Calu3 (cell line): ENCODE data around the gene LPCAT2. TPM values are rescaled to one million over a fixed set of nuclear protein-coding genes. Genes with fewer than 3 reads are reported as not detected.
"Not testable (repeated sequence)": the region's sequence is repeated elsewhere in the genome, so short reads cannot be mapped to it uniquely, and the experiment has no call there.

Experiments
- BruUV-seq: library from RNA; stranded (reverse); fragments of 400-500 nt; replicated peaks from 2 replicates; lab custom pipeline; 2021; lab: Mats Ljungman, UMichigan
- CTCF ChIA-PET: fragments of 300-600 bp; sonication (Branson Sonifier 250); formaldehyde crosslinking; loops from one replicate; lab custom pipeline; 2022; ENCODE audit warnings: antibody characterized with exemption; lab: Charles Lee
- DNase-seq: peaks from one replicate; pipeline ENCODE4 v3.0.0; 2022
- H3K27ac Mint-ChIP-seq: one replicate; pipeline ENCODE4 v1.8.0; 2022; ENCODE audit warnings: mixed read lengths; ENCODE audit not compliant: unreplicated experiment
- H3K27me3 Mint-ChIP-seq: one replicate; pipeline ENCODE4 v1.8.0; 2022; ENCODE audit warnings: mixed read lengths; ENCODE audit not compliant: unreplicated experiment
- H3K36me3 Mint-ChIP-seq: one replicate; pipeline ENCODE4 v1.8.0; 2022; ENCODE audit warnings: mild to moderate bottlenecking, moderate library complexity, mixed read lengths; ENCODE audit not compliant: insufficient read depth, unreplicated experiment
- H3K4me1 Mint-ChIP-seq: one replicate; pipeline ENCODE4 v1.8.0; 2022; ENCODE audit warnings: mild to moderate bottlenecking, low read depth, mixed read lengths; ENCODE audit not compliant: unreplicated experiment
- H3K4me3 Mint-ChIP-seq: one replicate; pipeline ENCODE4 v1.8.0; 2022; ENCODE audit warnings: mild to moderate bottlenecking, low read depth, moderate library complexity, mixed read lengths; ENCODE audit not compliant: unreplicated experiment
- H3K9me3 Mint-ChIP-seq: one replicate; pipeline ENCODE4 v1.8.0; 2022; ENCODE audit warnings: low read depth, mixed read lengths; ENCODE audit not compliant: unreplicated experiment
- CTCF ChIP-seq: fragments of 200-600 bp; IDR thresholded peaks from one replicate; pipeline ENCODE4 v1.8.0; 2022; ENCODE audit warnings: antibody characterized with exemption; ENCODE audit not compliant: unreplicated experiment
- intact Hi-C: fragments of 100-400 bp; cut with micrococcal nuclease; formaldehyde crosslinking; loops from one replicate; pipeline ENCODE4 v1.10.0; 2022; ENCODE audit not compliant: unreplicated experiment
- total RNA-seq: library from RNA; stranded (reverse); gene quantifications from 2 replicates; pipeline ENCODE4 v1.2.3, GENCODE V29; 2022

Gene LPCAT2
- total RNA-seq, 1 experiment from 2014 or later: 10.0 TPM

- H3K4me1 Mint-ChIP-seq: no peaks in the 10 kb centered on the region
- peaks cover 16% of the 10 kb centered on the region for H3K9me3 Mint-ChIP-seq
- DNase-seq: no peak
- H3K4me3 Mint-ChIP-seq: no peak overlapping the region
- BruUV-seq: no TSS peak
- TF ChIP-seq CTCF: no peak
- no peaks in the 10 kb centered on the region for H3K36me3 Mint-ChIP-seq
- intact Hi-C loops: no loop called here
- H3K27ac Mint-ChIP-seq: no peak overlapping the region
- CTCF ChIA-PET: no interaction called here
- peaks cover 19% of the 10 kb centered on the region for H3K27me3 Mint-ChIP-seq
These were observed 104.9 kb downstream of the LPCAT2 start for GRCh38 chr16:55613613-55614335.

- no peak overlapping the region for H3K27ac Mint-ChIP-seq
- no TSS peak for BruUV-seq
- CTCF ChIA-PET: no interaction called here
- intact Hi-C loops: no loop called here
- H3K4me1 Mint-ChIP-seq: no peaks in the 10 kb centered on the region
- no peak for DNase-seq
- TF ChIP-seq CTCF: no peak
- peaks cover 16% of the 10 kb centered on the region for H3K9me3 Mint-ChIP-seq
- no peaks in the 10 kb centered on the region for H3K36me3 Mint-ChIP-seq
- no peak overlapping the region for H3K4me3 Mint-ChIP-seq
- H3K27me3 Mint-ChIP-seq: peaks cover 32% of the 10 kb centered on the region
These were observed 106.2 kb downstream of the LPCAT2 start for GRCh38 chr16:55615071-55615470.

- H3K36me3 Mint-ChIP-seq, intact Hi-C loops, CTCF ChIA-PET, BruUV-seq, DNase-seq, H3K27ac Mint-ChIP-seq, H3K4me1 Mint-ChIP-seq, H3K4me3 Mint-ChIP-seq: not testable (repeated sequence)
- Mint-ChIP-seq H3K27me3 (peaks cover 38% of the 10 kb centered on the region), H3K9me3 (peaks cover 11% of the 10 kb centered on the region)
These were observed 106.8 kb downstream of the LPCAT2 start for GRCh38 chr16:55615670-55616069.

GRCh38 chr16:55621771-55622170 lies 112.9 kb downstream of the LPCAT2 start:
- Mint-ChIP-seq H3K27ac (no peak overlapping the region), H3K4me1 (no peaks in the 10 kb centered on the region), H3K27me3 (peaks cover 37% of the 10 kb centered on the region), H3K4me3 (no peak overlapping the region), H3K36me3 (no peaks in the 10 kb centered on the region), H3K9me3 (peaks cover 4% of the 10 kb centered on the region)
- CTCF ChIA-PET: no interaction called here
- no TSS peak for BruUV-seq
- intact Hi-C loops: loop anchor here (2.0 kb wide), 1 partner anchor 81 kb away; no protein-coding TSS in a partner anchor
- TF ChIP-seq CTCF: no peak
- DNase-seq: no peak

- no peak for TF ChIP-seq CTCF
- H3K27me3 Mint-ChIP-seq: peaks cover 32% of the 10 kb centered on the region
- CTCF ChIA-PET: interaction anchor here (0.5 kb wide), 1 partner anchor 510 kb away, joined by 3 read pairs; no protein-coding TSS in a partner anchor
- no TSS peak for BruUV-seq
- no peaks in the 10 kb centered on the region for H3K36me3 Mint-ChIP-seq
- H3K27ac Mint-ChIP-seq: no peak overlapping the region
- H3K4me1 Mint-ChIP-seq: no peaks in the 10 kb centered on the region
- no peak for DNase-seq
- H3K9me3 Mint-ChIP-seq: peaks cover 6% of the 10 kb centered on the region
- intact Hi-C loops: loop anchor here (2.0 kb wide), 1 partner anchor 81 kb away; no protein-coding TSS in a partner anchor
- H3K4me3 Mint-ChIP-seq: no peak overlapping the region
These were observed 113.4 kb downstream of the LPCAT2 start for GRCh38 chr16:55622272-55622671.
